GM12872 (cell line): ENCODE data around the gene LYPLAL1.

ENCODE experiments used
- CTCF ChIP-seq: IDR thresholded peaks from 3 replicates; pipeline ENCODE4 v1.5.1; 2011; ENCODE audit warnings: low read depth, mild to moderate bottlenecking, low read length, moderate library complexity; ENCODE audit not compliant: insufficient read depth

Gene LYPLAL1

GRCh38 chr1:219189021-219189824 is 15.5 kb downstream of the LYPLAL1 start:
- no peak for TF ChIP-seq CTCF

GRCh38 chr1:219189952-219190351 is 16.3 kb downstream of the LYPLAL1 start:
- no peak for TF ChIP-seq CTCF

- no peak for TF ChIP-seq CTCF
Observed at GRCh38 chr1:219190605-219191004, 16.9 kb downstream of the LYPLAL1 start.

- TF ChIP-seq CTCF = no peak
Observed at GRCh38 chr1:219201656-219202055, 28.0 kb downstream of the LYPLAL1 start.

- no peak for TF ChIP-seq CTCF
Observed at GRCh38 chr1:219202567-219202966, 28.9 kb downstream of the LYPLAL1 start.

GRCh38 chr1:219206350-219206749 is 32.7 kb downstream of the LYPLAL1 start:
- TF ChIP-seq CTCF = no peak

GRCh38 chr1:219209578-219209977 is 35.9 kb downstream of the LYPLAL1 start:
- no peak for TF ChIP-seq CTCF
